Left cardiac atrium (tissue), 4 donors: ENCODE measurements around the gene GUCY1A1. TPM values are rescaled to one million over a fixed set of nuclear protein-coding genes. Genes with fewer than 3 reads are reported as not detected.
A peak's percentile ranks its signal among the peaks of the same experiment; 100 is the strongest.

ENCODE experiments used
- ATAC-seq, 2 donors: fragments of 200-7000 bp; cut with Tn5 transposase; one replicate each; pipeline ENCODE4 v1.9.1; 2020; ENCODE audit warnings: mild to moderate bottlenecking in 2 of 2, moderate library complexity in 2 of 2
- DNase-seq: peaks from one replicate; pipeline ENCODE4 v3.0.0-alpha.2; 2020
- intact Hi-C, 2 donors: fragments of 100-400 bp; cut with DNase I; formaldehyde crosslinking; loops; one replicate each; pipeline versions ENCODE4 v1.14.1 to v1.15.1; 2022 to 2023
- total RNA-seq, 2 donors: library from RNA; stranded (reverse); fragmentation: NEBNext Ultra II Directional; extraction: Animal tissue kit (Norgen Biotek cat#: 25700); gene quantifications; one replicate each; pipeline ENCODE4 v1.2.1, GENCODE V29; 2021
- donor health status: DM: no; HTN: yes; CAD: no.
- donor health status: DM: no; HTN: yes; CAD: no; lungs with severe emphysema.
- donor health status: DM: yes; HTN: yes; CAD: no.
- donor health status: Dilated cardiomyopathy.

The GUCY1A1 gene
- total RNA-seq, 2 donors from 2014 or later = 34.2 to 53.5 TPM

GRCh38 chr4:155761916-155762315 is 95.3 kb downstream of the GUCY1A1 start:
- no peak for ATAC-seq
- intact Hi-C loops = loop anchor here in 1 of 2 donors (10.0 kb wide), 1 partner anchor 97 kb away; the partner anchor contains the start of gene GUCY1A1
- DNase-seq = no peak

- no peak for DNase-seq
- intact Hi-C loops = loop anchor here in 1 of 2 donors (10.0 kb wide), 1 partner anchor 98 kb away; the partner anchor contains the start of gene GUCY1A1
- no peak for ATAC-seq
Observed at GRCh38 chr4:155762334-155762733, 95.7 kb downstream of the GUCY1A1 start.

- ATAC-seq (no peak), DNase-seq (no peak)
- intact Hi-C loops = loop anchor here in 1 of 2 donors (10.0 kb wide), 1 partner anchor 99 kb away; the partner anchor contains the start of gene GUCY1A1
Observed at GRCh38 chr4:155763551-155763950, 96.9 kb downstream of the GUCY1A1 start.

GRCh38 chr4:155765149-155765548 is 98.5 kb downstream of the GUCY1A1 start:
- ATAC-seq = no peak
- intact Hi-C loops = loop anchor here in 1 of 2 donors (10.0 kb wide), 1 partner anchor 100 kb away; the partner anchor contains the start of gene GUCY1A1
- no peak for DNase-seq

- ATAC-seq = no peak
- no peak for DNase-seq
- intact Hi-C loops = loop anchor here in 1 of 2 donors (10.0 kb wide), 1 partner anchor 102 kb away; the partner anchor contains the start of gene GUCY1A1
Observed at GRCh38 chr4:155766622-155767021, 100.0 kb downstream of the GUCY1A1 start.

GRCh38 chr4:155768370-155768769 is 101.7 kb downstream of the GUCY1A1 start:
- intact Hi-C loops = loop anchor here in 1 of 2 donors (10.0 kb wide), 1 partner anchor 104 kb away; the partner anchor contains the start of gene GUCY1A1
- ATAC-seq (no peak), DNase-seq (no peak)

GRCh38 chr4:155769090-155769489 is 102.4 kb downstream of the GUCY1A1 start:
- no peak for ATAC-seq
- intact Hi-C loops = loop anchor here in 1 of 2 donors (10.0 kb wide), 1 partner anchor 104 kb away; the partner anchor contains the start of gene GUCY1A1
- no peak for DNase-seq

- intact Hi-C loops = no loop called here
- ATAC-seq (no peak), DNase-seq (no peak)
Observed at GRCh38 chr4:155772459-155773195, 106.0 kb downstream of the GUCY1A1 start.

GRCh38 chr4:155773196-155773800 is 106.7 kb downstream of the GUCY1A1 start:
- intact Hi-C loops = no loop called here
- no peak for ATAC-seq
- DNase-seq = no peak

- intact Hi-C loops = no loop called here
- DNase-seq (no peak), ATAC-seq (peak; percentile 18 to 23)
Observed at GRCh38 chr4:155774033-155774432, 107.4 kb downstream of the GUCY1A1 start.

GRCh38 chr4:155777971-155778735 is 111.5 kb downstream of the GUCY1A1 start:
- intact Hi-C loops = no loop called here
- no peak for ATAC-seq
- no peak for DNase-seq

- no peak for DNase-seq
- intact Hi-C loops = loop anchor here in 1 of 2 donors (5.0 kb wide), 1 partner anchor 338 kb away; no protein-coding TSS in a partner anchor
- ATAC-seq = no peak
Observed at GRCh38 chr4:155780775-155781174, 114.1 kb downstream of the GUCY1A1 start.

GRCh38 chr4:155781249-155781831 is 114.7 kb downstream of the GUCY1A1 start:
- ATAC-seq (no peak), DNase-seq (no peak)
- intact Hi-C loops = loop anchor here in 1 of 2 donors (5.0 kb wide), 1 partner anchor 339 kb away; no protein-coding TSS in a partner anchor

Other genes starting within 250 kb of the GUCY1A1 start
- 10 to 100 TPM; 10.5 to 14.4 TPM for gene GUCY1B1, start 92.2 kb downstream of the GUCY1A1 start, total RNA-seq
- not detected for gene ASIC5, start 199.4 kb downstream of the GUCY1A1 start, total RNA-seq
- not detected for gene TDO2, start 236.8 kb downstream of the GUCY1A1 start, total RNA-seq